ENCODE measurements around the gene BRD2.

BRD2 gene

DNA sequence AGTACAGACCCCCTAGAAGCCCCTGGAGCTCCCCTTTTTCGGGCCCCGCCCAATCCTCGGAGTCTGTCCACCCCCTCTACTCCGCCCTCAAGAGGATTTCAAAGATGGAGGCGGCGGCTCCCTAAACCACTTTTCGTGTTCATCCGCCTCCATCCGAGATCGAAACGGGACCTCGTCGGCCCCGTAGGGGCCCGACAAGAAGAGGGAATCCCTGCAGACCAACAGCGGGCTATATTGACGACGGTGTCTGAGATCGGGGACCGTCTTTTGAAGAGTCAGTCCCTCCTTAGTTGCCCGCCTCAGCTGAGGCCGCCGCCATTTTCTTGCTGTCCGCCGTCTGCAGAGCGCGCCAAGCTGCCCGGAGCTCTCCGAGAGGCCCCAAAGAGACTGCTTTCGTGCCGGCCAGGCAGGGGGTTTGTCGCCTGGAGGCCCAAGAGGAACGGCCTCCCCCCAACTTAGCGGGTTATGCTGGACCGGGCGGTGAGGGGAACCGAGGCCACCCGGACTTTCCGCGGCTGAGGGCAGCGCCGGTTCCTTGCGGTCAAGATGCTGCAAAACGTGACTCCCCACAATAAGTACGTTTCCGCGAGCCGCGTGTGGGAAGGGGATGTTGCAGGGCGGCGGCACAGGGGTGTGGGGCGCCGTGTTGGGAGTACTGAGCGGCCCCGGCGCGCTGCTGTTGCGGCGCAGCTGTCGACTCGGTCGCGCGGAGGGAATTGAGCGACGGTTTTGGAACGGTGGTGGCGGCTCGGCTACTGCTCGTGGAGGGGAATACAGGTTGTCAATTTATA, 4.2 kb downstream of the BRD2 start:
- DNase-seq (ENCODE audit: low read depth): no peak

- DNase-seq (ENCODE audit: low read depth): no peak
These were observed 5.0 kb downstream of the BRD2 start for GRCh38 chr6:32973144-32974015.

DNA sequence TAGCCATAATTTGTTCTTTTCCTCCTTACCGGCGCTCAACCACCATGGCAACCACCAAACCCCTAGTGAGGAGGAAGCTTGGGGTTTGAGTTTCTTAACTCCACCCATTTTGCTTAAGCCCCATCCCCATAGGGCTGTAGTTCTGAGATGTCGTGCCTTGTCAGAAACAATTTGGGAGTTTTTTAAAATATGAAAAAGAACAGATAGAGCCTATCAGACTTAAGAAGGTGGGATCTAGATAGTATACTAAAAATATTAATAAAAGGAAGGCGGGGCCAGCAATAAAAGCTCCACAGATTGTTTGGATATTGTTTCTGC, 5.6 kb downstream of the BRD2 start:
- no peak for DNase-seq (ENCODE audit: low read depth)

DNA sequence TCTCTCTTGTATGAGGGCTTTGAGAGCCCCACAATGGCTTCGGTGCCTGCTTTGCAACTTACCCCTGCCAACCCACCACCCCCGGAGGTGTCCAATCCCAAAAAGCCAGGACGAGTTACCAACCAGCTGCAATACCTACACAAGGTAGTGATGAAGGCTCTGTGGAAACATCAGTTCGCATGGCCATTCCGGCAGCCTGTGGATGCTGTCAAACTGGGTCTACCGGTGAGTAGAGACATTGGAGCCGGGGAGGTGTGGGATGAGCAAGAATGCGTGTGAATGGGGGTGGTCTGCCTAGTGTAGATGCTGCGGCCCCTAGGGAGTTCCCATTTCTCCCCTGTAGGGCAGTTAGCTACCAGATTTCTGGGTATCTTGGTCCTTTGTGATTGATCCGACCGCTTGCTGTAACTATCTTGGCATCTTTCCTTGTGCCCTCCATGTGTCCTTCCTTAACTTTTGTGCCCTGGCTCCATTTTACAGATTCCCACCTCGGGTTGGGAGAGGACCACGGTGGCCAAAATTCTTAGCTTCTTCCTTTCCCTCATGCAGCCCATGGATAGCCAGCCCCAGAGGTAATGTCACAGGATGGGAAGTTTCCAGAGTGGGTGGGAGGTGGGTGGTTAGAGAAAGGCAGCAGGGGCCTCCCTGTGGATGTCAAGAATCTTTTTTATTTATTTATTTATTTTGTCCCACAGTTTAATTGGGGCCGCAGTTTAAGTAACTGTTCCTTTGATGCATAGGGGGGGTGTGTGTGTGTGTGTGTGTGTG, 6.3 kb downstream of the BRD2 start:
- no peak for DNase-seq (ENCODE audit: low read depth)

GRCh38 chr6:32975886-32976285, 7.5 kb downstream of the BRD2 start:
- no peak for DNase-seq (ENCODE audit: low read depth)

- DNase-seq (ENCODE audit: low read depth): no peak
These were observed 8.1 kb downstream of the BRD2 start for GRCh38 chr6:32976334-32977069.

GRCh38 chr6:32977272-32977952, 9.0 kb downstream of the BRD2 start:
- DNase-seq (ENCODE audit: low read depth): no peak

DNA sequence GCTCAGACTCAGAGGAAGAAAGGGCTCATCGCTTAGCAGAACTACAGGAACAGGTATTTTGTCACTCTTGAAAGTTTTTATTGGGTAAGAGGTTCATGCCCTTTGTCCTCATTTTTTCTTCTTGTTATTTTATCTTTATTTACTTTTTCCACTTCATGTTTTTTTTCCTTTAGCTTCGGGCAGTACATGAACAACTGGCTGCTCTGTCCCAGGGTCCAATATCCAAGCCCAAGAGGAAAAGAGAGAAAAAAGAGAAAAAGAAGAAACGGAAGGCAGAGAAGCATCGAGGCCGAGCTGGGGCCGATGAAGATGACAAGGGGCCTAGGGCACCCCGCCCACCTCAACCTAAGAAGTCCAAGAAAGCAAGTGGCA, 9.5 kb downstream of the BRD2 start:
- DNase-seq (ENCODE audit: low read depth): no peak

DNA sequence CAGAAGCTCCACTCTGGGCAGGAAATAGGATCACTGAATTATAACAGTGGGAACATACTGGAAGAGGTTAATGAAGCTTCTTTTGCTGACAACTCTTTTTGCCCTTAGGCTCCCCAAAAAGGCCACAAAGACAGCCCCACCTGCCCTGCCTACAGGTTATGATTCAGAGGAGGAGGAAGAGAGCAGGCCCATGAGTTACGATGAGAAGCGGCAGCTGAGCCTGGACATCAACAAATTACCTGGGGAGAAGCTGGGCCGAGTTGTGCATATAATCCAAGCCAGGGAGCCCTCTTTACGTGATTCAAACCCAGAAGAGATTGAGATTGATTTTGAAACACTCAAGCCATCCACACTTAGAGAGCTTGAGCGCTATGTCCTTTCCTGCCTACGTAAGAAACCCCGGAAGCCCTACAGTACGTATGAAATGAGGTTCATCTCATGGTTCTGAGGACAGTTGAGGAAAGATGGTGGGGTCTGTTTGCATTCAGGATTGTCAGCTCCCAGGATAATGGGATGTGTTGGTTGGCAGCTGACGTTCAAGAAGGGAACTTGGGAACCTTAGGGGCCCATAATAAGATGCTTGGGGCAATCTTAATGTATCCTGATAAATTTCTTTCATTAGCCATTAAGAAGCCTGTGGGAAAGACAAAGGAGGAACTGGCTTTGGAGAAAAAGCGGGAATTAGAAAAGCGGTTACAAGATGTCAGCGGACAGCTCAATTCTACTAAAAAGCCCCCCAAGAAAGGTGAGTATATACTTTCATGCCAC, 11.5 kb downstream of the BRD2 start:
- no peak for DNase-seq (ENCODE audit: low read depth)

- no peak for DNase-seq (ENCODE audit: low read depth)
These were observed 12.2 kb downstream of the BRD2 start for GRCh38 chr6:32980488-32981038.

DNA sequence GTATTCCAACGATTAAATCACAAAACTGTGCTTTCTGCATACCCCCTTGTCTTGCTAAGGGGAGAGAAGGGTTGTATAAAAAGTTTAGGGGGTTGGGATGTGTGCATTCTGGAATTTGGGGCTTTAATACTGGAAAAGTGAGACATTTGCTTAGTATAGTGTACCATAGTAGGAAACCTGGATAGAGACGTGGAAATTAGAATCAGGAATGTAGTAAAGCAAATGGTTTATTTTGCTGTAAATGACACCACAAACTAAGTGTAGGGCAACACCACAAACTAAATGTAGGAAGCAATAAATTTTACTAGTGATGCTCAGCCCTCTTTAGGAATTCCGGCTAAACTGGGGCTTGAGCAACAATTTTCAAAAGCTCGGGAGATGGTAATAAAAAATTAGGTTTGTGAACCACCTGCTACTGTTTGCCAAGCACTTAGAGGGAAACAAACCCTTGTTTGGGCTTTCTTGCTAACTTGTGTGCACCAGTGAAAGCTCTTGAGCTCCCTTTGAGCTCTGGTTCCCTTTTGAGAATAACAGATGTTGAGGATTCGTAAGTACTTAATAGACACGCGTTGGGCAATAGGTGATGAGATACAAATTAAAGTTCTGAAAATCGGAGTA, 13.8 kb downstream of the BRD2 start:
- no peak for DNase-seq (ENCODE audit: low read depth)

GRCh38 chr6:32982702-32983492, 14.5 kb downstream of the BRD2 start:
- no peak for DNase-seq (ENCODE audit: low read depth)

- DNase-seq (ENCODE audit: low read depth): no peak
These were observed 15.1 kb downstream of the BRD2 start for GRCh38 chr6:32983493-32983848.

GRCh38 chr6:32983964-32984621, 15.7 kb downstream of the BRD2 start:
- DNase-seq (ENCODE audit: low read depth): no peak

- DNase-seq (ENCODE audit: low read depth): no peak
These were observed 16.4 kb downstream of the BRD2 start for GRCh38 chr6:32984622-32985389.

- no peak for DNase-seq (ENCODE audit: low read depth)
These were observed 21.0 kb downstream of the BRD2 start for GRCh38 chr6:32989368-32989767.

GRCh38 chr6:32991972-32992371, 23.6 kb downstream of the BRD2 start:
- DNase-seq (ENCODE audit: low read depth): no peak
